Measurements from ENCODE around the gene ZNRD2.
"Not testable (repeated sequence)": the region's sequence is repeated elsewhere in the genome, so short reads cannot be mapped to it uniquely, and the experiment has no call there.

Gene ZNRD2

DNA sequence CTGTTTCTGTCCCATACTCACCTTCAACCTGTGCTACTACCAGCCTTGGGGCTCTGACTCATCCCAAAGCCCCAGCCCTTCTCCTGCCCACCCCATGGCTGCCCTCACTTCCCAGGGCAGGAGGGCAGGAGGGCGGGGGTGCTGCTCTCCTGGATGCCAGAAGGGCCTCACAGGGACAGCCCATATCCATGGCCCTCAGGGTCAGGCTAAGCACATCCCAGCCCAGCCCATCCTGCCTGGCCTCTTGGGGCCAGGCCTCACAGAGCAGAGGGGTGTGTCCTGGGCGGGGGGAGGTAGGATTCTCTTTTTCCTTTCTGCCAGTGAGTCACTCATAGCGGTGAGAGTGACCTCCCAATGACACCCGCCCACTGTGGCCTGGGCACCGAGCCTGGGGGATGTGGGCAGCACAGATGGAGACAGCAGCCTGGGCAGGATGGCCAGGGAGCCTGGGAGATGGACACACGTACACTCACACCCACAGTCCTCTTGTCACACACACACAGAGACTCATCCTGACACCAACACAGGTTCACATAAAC lies 14.5 kb upstream of the ZNRD2 start:
- no peak for DNase-seq (ENCODE audit: low read depth, low spot score)

DNA sequence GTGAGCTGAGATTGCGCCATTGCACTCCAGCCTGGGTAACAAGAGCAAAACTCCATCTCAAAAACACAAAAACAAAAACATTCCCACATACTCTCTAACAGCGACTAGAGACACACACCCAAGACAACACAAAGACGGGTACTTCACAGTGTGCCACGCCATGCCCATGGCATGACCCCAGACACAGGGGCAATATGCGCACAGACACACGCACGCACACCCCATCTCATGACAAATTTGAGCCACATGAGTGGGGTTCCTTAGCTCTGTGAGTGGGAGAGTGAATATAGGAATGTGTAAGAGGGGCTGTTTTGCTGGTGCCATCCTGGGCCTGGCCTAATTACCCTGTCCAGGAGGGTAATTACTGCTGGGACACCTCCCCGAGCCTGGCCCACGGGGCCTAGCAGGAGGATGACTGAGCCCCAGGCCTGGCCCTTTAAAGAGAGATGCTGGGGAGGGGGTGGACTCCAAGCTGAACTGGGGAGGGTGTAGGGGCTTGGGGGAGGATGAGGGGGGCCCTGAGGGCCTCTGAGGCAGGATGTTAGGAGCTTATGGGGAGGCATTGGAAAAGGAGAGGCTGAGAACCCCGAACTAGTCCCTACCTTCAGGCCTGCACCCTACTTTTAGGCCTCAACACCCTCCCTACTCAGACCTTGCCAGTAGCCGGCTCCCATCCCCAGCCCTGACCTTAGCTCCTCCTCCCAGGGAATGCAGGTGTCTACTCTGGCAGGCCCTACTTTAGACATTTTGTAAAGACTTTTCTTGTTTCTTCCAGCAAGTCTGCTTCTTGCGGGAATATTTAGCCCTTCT lies 13.6 kb upstream of the ZNRD2 start:
- no peak for DNase-seq (ENCODE audit: low read depth, low spot score)

DNA sequence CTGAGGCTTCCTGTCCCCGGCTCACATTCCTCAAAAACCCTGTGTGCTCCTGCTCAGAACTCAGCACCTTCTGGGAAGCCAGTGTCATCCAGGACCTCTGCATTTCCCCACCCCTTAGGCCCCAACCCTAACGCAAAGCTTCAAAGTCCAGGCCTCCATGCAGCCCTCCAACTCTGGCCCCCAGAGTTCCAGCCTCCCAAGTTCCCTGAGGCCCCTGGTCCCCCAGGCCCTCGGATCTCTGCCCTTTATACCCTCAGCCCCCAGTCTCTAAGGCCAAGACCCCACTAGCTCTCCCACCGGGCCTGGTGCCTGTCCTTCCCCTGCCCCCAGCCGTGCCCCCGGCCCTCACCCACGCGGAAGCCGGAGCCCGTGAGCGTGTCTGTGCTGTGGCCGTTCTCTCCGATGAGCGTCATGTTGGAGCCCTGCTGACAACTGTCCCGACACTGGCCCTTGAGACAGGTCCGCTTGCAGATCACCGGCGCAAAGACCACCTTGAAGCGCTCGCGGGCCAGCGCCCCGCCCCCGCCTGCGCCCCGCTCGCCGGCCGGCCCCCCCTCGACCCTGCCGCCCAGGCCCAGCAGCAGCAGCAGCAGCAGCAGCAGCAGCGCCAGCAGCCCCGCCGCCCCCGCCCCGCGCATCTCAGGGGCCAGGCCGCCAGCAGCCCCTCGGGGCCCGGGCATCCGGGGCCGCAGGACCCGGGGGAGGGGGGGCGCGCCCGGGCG lies 12.8 kb upstream of the ZNRD2 start:
- DNase-seq (ENCODE audit: low read depth, low spot score): no peak

DNA sequence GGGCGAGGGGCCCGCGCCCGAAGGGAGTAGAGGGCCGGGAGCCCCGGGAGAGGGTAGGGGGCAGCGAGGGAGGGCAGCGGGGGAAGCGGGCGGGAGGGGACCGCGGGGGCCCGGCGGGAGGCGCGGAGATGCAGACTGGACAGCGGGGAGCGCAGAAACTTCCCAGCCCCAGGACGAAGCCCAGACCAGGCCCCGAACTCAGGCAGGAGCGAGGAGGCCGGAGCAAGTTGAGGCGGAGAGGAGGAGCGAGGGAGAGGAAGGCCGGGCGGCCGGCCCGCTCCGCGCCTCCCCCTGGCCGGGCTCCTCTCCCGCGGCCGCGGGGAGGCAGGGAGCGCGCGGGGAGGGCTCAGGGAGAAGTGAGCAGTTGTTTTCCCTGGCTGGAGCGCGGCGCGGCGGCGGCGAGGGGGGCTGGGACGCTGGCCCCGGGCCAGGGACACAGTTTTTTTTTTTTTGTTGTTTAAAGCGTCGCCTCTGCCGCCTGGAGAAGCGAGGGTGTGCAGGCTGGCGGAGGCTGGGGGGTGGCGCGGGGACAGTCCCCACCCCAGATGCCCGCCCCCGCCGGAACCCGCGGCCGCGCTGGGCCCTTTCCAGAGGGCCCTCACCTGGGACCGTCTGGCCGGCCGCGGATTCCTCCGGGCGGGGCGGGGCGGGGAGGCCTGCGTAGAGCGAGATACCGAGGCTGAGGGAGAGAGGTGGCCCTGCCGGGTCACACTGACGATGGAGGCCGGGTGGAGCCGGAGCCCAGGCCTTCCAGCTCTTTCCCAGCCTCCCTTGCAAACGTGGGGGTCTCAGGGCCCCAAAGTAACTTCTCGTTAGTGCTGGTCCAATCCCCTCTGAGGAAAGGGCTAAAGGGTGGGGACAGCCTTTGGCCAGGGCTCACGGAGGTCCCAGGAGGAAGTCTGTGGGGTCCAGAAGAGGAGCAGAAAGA lies 12.0 kb upstream of the ZNRD2 start, which contains the start of gene LTBP3:
Gene LTBP3, minus strand, starts transcription at position 358 of the 928 bp plus-strand sequence. CDS start 400 bp downstream, outside the sequence.
- DNase-seq (ENCODE audit: low read depth, low spot score): no peak

DNA sequence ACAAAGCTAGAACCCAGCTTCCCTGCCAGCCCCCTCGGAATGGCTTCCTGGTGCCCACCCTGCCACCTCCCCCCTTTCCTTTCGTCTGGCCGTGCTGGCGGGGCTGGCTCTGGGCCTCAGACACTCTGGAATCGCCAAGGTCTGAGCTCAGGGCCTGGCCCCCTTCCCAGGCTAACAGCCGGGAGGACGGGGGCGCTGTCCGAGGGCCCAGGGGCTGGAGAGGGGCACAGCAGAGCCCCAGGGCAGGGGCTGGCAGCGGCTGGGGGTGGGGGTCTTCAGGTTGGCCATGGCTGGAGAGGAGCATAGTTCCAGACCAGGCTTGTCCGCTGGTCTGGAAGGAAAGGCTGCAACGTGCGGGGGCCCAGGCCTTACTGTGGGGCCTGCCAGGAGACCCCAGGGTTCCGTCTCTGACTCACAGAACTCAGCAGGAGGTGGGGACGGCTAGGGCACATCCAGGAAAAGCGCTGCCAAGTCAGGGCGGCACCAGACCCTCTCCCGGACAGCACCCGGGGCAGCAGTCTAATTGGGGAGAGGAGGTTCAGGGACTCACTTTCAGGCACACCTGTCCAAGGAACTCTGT lies 11.3 kb upstream of the ZNRD2 start:
- DNase-seq (ENCODE audit: low read depth, low spot score): no peak

DNA sequence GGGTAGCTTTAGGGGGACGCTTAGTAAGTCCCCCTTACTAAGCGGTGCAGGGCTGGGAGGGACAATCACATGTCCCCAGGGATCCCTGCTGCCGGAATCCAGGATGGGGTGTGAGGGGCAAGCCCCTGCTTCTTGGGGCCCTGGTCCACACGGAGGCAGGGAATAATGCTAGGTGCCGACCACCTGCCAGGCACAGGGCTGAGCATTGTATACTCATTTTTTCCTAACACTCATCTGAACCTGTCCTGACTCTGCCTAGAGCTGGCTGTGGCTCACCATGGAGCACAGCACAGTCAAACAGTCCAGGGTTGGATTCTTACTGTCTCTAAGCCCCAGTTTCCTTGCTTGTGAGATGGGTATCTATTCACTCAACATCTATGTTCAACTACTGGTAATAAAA lies 10.7 kb upstream of the ZNRD2 start:
- DNase-seq (ENCODE audit: low read depth, low spot score): no peak

DNA sequence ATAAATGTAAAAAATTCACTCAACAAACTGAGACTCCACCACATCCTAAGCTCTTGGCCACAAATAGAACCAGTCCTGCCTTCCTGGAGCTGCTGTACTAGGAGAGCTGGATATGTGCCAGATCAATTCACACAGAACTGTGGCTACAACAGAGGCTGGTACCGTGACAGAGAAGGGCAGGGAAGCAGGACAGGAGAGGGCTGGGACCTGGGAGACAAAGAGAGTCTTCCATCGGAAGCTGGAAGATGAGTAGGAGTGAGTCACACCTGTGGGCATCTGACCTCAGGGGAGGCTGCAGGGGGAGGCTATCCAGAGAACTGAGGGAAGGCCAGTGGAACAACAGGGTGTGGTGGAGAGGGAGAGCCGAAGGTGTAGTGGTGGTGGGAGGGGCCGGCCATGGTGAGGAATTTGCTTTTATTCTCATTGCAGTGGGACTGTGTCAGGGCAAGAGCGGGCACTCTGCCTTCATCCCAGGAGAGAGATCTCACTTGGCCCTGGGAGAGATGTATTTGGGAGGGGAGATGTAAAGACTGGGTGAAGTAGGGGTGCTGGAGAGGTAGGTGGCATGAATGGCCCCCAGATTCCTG lies 10.2 kb upstream of the ZNRD2 start:
- DNase-seq (ENCODE audit: low read depth, low spot score): no peak

DNA sequence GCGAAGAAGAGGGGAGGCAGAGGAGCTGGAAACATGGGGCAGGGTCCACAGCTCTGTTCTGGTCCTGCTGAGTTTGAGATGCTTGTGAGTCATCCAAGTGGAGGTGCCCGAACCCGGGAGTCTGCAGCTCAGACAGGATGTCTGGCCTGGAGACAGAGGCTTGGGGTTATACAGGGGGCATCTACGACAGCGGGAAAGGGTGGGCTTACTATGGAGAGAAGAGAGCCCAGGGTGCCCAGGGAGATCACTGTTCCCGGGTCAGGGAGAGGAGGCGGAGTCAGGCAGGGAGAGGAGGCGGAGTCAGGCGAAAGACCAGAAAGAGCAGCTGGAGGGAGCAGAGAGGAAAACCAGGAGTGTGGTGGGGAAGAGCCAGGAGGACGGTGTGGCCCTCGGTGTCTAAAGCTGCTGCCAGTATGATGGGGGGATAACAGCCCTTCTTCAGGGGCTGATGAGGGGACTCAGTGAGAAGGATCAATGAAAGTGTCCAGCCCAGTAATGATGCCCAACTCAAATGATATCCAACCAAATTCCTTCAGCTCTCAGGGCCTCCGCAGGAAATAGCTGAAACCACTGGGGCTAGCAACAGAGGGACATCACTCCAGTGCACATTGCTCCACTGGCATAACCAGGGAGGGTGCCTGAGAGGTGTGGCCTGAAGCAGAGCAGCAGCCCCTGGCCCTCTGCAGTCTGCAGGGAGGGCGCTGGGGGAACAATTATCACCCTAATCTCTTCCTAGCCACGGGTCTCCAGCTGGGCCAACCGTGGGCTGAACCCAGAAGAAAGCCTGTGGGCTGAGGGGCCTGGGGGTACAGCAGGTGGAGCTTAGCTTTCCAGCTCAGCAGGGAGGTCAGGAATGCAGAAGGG lies 9.5 kb upstream of the ZNRD2 start:
- no peak for DNase-seq (ENCODE audit: low read depth, low spot score)

DNA sequence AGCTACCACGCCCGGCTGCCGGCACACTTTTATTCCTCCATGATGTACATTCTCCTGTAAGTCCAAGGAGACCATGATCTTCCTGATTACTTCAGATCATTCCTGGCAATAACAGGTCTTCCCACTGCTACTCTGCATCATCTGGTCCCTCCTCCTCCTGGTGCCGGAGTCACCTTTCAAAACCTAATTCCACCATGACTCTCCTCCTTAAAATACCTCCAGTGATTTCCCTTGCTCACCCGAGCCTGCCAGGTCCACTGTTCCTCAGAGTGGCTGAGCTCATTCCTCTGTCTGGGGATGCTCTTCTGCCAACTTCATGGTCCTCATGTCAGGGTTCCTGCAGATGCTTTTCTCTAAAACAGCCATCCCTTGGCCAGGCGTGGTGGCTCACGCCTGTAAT lies 8.3 kb upstream of the ZNRD2 start:
- no peak for DNase-seq (ENCODE audit: low read depth, low spot score)

DNA sequence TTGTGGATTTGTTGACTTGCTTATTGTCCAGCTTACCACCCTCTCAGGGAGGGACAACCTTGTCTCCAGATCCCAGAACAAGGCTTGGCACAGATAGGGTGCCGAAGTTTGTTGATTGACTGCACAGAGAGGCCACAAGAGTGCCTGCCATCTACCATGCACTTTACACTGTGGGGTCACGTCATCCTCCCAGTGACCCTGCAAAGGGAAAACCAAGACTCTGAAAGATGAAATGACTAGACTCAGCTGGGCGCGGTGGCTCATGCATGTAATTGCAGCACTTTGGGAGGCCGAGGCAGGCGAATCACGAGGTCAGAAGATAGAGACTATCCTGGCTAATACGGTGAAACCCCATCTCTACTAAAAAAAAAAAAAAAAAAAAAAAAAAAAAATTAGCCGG lies 7.5 kb upstream of the ZNRD2 start:
- DNase-seq (ENCODE audit: low read depth, low spot score): no peak

DNA sequence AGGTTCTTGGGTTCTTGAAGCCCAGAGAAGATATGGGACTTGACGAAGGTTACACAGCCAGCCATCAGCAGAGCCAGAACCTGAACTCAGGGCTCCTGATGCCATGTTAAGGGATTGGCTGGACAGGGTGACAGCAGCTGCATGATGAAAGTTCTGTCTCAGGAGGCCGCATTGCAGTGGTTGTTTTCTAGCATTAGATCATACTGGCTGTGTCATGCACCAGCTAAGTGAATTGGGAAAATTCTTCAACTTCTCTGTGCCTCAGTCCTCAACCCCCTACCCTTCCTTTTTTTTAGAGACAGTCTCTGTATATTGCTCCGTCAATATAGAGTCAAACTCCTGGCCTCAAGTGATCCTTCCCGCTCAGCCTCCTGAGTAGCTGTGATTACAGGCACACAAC lies 6.7 kb upstream of the ZNRD2 start:
- DNase-seq (ENCODE audit: low read depth, low spot score): no peak

DNA sequence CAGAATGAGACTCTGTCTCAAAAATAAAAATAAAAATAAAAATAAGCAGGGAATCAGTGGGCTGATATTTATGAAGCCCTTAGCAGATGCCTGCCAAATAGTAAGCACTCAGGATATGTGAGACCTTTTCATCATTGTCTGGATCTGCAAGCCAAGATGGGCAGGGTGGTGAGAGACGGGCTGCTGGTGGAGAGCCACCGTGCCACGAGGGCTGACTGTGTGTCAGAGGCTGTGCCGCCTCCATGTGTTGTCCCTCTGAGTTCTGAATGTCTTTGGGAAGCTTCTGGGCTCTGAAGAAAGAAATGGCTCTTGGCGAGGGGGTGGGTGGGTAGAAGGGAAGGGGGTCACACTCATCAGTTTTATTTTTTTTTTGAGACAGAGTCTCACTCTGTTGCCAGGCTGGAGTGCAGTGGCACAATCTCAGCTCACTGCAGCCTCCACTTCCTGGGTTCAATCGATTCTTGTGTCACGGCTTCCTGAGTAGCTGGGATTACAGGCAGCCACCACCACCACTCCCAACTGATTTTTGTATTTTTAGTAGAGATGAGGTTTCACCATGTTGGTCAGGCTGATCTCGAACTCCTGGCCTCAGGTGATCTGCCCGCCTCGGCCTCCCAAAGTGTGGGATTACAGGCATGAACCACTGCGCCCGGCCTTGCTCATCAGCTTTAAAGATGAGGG lies 5.3 kb upstream of the ZNRD2 start:
- not testable (repeated sequence) for DNase-seq (ENCODE audit: low read depth, low spot score)

DNA sequence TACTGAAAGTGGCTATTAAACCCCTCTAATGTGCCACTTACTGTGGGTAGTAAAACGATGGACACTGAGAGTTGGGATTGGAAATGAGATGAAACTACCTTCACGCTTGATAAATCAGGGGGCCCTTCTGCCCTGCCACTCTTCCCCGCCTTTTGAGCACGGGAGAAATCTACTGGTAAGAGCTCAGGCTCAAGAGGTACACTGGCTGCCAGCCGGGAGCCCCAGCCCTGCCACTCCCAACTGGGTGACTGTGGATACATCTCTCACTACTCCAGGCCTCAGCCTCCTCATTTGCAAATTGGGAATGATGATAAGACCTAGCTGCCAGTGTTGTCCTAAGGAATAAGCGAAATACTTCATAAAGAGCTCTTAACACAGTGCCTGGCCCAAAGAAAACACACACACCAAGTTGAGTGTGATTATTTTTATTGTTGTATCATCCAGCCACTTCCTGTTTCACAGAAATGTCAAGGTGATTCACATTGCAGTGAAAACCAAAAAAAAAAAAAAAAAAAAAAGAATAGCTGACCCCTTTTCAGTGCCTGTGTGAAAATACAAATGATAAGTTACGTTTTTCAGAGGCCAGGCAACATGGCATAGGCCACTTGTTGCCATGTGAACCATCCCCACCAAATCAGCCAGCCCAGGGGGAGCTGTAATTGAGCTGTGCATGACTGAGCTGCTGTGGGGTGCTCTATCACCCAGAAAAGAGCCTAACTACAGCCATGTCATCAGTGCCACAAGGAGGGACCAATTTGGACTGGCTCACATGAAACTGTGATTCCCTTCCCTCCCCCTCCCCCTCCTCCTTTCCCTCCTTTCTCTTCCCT lies 4.4 kb upstream of the ZNRD2 start:
- no peak for DNase-seq (ENCODE audit: low read depth, low spot score)

DNA sequence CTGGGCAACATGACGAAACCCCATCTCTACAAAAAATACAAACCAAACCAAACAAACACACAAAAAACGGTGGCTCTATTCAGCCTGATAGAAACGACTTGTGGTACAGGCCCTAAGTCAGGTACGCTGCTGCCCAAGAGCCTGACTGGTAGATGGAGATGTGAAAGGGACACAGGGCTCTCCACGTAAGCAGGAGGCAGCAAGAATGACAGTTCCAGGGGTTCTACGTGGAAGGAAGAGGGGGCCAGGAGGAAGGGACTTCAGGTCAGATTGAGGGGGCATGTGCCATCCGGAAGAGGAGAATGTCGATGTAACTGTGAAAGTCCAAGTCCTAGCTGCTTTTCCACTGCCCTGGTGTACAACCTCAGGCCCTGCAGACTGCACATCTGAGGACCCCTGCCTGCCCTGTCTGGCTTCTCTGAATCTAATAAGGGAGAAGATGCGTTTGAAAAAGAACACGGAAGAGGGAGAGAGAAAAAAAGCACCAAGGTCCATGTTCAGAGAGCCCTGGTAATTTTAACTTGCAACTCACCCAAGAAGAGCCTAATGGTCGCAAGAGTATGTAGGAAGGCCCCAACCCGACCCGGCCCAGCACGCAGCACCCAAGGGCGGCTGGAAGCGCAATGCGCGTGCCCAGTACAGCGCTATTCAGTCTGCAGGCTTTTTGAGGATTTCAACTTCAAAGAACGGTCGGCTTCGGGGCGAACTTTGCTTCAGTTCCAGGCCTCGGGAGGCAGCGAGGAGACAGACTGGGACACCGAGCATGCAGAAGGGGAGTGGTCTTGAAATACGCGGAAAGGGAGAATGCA lies 909 bp upstream of the ZNRD2 start:
- no peak for DNase-seq (ENCODE audit: low read depth, low spot score)

DNA sequence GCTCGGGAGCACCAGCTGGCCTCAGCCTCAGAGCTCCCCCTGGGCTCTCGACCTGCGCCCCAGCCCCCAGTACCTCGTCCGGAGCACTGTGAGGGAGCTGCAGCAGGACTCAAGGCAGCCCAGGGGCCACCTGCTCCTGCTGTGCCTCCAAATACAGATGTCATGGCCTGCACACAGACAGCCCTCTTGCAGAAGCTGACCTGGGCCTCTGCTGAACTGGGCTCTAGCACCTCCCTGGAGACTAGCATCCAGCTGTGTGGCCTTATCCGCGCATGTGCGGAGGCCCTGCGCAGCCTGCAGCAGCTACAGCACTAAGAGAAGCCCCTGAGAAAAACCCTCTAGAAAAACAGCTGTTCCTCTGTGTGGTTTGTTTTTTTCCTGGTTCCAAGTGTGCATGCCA lies 1.1 kb downstream of the ZNRD2 start:
- DNase-seq (ENCODE audit: low read depth, low spot score): no peak

DNA sequence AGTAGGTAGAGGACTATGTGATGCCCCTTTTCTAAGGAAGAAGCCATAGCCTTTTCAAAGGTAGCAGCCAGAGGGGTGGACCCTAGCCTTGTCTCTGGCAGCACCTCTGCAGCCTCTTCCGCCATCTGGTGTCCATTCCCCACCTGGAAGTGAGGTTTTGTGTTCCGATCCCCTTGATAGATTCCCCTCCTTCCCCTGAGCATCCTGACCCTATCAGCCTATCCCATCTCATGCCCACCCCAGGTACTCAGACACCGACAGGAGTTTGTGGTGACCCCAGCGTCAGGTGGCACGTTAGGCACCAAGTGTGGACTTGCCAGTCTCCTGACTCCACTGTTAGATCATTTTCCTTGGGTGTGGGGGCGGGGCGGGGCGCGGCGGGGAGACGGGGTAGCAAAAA lies 1.7 kb downstream of the ZNRD2 start:
- no peak for DNase-seq (ENCODE audit: low read depth, low spot score)

DNA sequence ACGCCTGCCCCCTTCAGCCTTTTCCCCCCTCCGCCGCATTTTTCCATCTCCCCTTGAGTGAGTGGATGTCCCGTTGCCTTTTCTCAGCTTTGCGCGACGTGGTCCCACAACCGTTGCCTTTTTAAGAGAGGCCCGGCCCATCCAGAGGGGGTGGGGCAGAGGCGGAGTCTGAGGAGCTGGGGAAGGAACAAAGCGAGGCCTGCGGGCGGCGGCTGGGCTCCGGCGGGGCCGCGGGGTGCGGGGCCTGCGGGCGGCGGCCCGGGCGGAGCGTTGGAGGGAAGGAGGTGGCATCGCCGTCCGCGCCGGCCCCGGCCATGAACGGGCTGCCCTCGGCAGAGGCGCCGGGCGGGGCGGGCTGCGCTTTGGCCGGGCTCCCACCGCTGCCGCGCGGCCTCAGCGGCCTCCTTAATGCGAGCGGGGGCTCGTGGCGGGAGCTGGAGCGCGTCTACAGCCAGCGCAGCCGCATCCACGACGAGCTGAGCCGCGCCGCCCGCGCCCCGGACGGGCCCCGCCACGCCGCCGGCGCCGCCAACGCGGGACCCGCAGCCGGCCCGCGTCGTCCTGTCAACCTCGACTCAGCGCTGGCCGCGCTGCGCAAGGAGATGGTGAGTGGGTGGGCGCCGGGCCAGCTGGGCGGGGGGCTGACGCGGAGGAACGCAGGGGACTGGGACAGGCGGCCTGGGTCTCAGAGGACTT lies 2.2 kb downstream of the ZNRD2 start, which contains the start of gene FAM89B:
Gene FAM89B, plus strand, starts transcription at position 183 of the 696 bp plus-strand sequence. Its CDS starts 132 bp downstream, at position 315.
- DNase-seq (ENCODE audit: low read depth, low spot score): peak; percentile 75
